ENCODE measurements around the gene ISG20. TPM values are rescaled to one million over a fixed set of nuclear protein-coding genes. Genes with fewer than 3 reads are reported as not detected.

The ISG20 gene
- 100 to 1,000 TPM in 1 of 2 donors, 10 to 100 TPM in 1; 53.9 to 118 TPM for total RNA-seq

GRCh38 chr15:88638626-88639372, at the start of gene ISG20:
Gene ISG20, plus strand, starts transcription at chr15:88639016. Its CDS starts 351 bp downstream, at chr15:88639367.
- Mint-ChIP-seq H3K27ac (peak within 1 kb of the TSS; percentile 93 to 99), H3K36me3 (peaks cover 17 to 42% of the 10 kb centered on the region in 2 donors), H3K9me3 (peaks cover 0 to 3% of the 10 kb centered on the region in 2 donors)
- DNase-seq (ENCODE audit: low spot score in 2 of 2) (peak; percentile 88 to 99), ATAC-seq (peak; percentile 84 to 87)

DNA sequence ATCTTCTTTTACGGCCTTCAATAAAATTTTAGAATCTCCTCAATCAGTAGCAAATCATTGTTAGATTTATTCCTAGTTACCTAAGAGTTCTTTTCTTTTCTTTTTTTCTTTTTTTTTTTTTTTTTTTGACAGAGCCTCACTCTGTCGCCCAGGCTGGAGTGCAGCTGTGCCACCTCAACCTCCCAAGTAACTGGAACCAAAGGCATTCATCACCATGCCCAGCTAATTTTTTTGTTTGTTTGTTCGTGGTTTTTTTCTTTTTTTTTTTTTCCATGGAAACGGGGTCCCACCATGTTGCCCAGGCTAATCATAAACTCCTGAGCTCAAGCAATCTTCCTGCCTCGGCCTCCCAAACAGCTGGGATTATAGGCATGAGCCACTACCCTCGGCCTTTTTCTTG, 48.1 kb upstream of the ISG20 start:
- no peak for ATAC-seq
- Mint-ChIP-seq H3K27ac (no peak overlapping the region), H3K36me3 (no peaks in the 10 kb centered on the region), H3K9me3 (no peaks in the 10 kb centered on the region)
- no peak for DNase-seq (ENCODE audit: low spot score in 2 of 2)

GRCh38 chr15:88591384-88591783, 47.4 kb upstream of the ISG20 start:
- Mint-ChIP-seq H3K36me3 (no peaks in the 10 kb centered on the region), H3K9me3 (no peaks in the 10 kb centered on the region), H3K27ac (no peak overlapping the region)
- ATAC-seq (no peak), DNase-seq (ENCODE audit: low spot score in 2 of 2) (no peak)

DNA sequence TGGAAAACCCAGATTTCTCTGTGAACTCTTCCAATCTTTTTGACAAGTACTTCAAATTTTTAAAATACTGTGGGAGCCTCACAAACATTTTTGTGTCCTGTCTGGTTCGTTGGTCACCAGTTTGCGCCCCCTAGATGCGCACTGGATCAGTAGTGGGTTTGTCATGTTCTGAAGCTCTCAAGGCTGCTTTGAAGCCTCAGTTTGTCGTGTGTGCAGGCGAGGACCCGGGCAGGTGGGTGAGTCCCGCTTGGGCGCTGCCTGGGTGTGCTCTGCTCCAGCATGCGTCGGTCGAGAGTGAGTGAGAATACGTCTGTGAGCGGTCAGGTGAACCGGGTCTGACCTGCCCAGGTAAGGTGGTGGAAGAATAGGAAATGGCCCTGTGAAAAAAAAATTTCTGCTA, 34.9 kb upstream of the ISG20 start:
- Mint-ChIP-seq H3K27ac (no peak overlapping the region), H3K9me3 (no peaks in the 10 kb centered on the region), H3K36me3 (peaks cover 14 to 18% of the 10 kb centered on the region in 2 donors)
- ATAC-seq = no peak
- no peak for DNase-seq (ENCODE audit: low spot score in 2 of 2)

DNA sequence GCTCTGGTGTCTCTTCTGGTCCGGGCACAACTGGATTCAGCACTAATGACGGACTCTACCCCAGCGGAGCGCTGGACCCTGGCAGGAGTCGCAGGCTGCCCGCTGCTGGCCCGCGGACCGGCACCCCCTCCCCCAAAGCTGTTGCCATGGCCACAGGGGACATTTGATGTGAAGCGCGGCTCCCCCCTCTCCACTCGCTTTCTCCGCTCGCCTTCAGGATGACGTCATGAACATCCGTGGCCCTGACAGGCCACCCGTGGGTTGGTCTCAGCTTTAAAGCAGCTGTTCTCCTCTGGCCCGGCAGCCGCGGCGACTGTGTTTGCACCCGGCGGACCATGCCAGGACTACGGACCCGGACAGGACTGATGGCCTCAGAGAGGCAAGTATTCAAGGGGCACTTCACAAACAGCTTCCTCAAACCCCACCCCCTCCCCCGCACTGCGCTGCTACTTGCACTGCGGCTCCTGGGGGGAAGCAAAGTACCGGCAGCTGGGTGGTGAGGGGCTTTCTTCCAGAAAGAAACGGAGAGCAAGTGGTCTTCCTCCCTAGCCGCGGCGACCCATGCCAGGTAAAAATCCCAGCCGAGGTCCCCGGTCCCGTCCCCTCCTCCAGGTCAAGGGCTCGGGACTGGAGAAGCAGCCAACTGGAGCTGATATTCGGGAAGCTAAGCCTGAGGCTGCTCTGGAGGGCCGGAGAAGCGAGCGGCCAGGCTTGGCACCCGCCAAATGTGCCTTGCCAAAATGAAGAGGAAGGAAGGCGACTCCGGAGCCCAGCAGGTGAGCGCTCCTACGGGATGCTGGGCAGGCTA, 34.2 kb upstream of the ISG20 start:
- ATAC-seq (no peak), DNase-seq (ENCODE audit: low spot score in 2 of 2) (no peak)
- no peaks in the 10 kb centered on the region for H3K9me3 Mint-ChIP-seq

GRCh38 chr15:88605189-88606069, 33.4 kb upstream of the ISG20 start:
- DNase-seq (ENCODE audit: low spot score in 2 of 2) (peak in 1 of 2 donors; percentile 64), ATAC-seq (peak in 1 of 2 donors; percentile 65)
- Mint-ChIP-seq H3K9me3 (no peaks in the 10 kb centered on the region), H3K27ac (no peak overlapping the region), H3K36me3 (peaks cover 14 to 18% of the 10 kb centered on the region in 2 donors)

More for the DNA sequence above, 34.2 kb upstream of the ISG20 start:
- Mint-ChIP-seq H3K36me3 (peaks cover 14 to 18% of the 10 kb centered on the region in 2 donors), H3K27ac (no peak overlapping the region)

DNA sequence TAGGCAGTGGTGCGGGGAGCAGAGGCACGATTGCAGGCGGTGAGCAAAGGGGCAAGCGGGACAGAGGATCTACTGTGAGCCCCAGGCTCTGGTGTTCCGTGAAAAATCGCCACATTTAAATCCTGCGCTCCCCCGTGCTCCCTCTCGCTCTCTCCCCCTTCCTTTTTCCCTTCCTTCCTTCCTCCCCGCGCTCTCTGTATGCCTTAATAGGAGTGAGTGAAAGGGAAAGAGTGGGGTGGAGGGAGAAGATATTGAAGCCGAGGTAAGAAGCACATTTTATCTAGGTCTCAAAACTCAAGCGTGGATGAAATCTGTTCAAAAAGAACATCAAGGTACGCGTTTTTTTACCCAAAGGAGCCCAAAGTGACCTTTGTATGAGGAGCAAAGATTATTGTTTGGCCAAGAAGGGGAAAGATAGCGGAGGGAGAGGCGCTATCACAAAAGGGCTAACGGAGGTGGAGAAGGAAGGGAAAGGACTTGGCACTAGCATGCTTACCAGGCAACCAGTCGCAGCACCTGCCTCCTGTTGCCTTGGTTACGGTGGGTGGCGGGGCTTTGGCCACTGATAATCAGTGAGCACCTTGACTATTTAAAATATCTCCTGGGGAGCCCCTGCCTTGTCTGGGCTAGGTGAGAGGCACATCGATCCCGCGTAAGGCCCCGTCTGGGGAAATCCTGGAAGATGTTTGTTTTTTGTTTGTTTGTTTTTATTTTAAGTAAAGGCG, 32.6 kb upstream of the ISG20 start:
- H3K27ac Mint-ChIP-seq = no peak overlapping the region
- H3K36me3 Mint-ChIP-seq = peaks cover 14 to 18% of the 10 kb centered on the region in 2 donors
- ATAC-seq = no peak
- no peak for DNase-seq (ENCODE audit: low spot score in 2 of 2)
- H3K9me3 Mint-ChIP-seq = no peaks in the 10 kb centered on the region

DNA sequence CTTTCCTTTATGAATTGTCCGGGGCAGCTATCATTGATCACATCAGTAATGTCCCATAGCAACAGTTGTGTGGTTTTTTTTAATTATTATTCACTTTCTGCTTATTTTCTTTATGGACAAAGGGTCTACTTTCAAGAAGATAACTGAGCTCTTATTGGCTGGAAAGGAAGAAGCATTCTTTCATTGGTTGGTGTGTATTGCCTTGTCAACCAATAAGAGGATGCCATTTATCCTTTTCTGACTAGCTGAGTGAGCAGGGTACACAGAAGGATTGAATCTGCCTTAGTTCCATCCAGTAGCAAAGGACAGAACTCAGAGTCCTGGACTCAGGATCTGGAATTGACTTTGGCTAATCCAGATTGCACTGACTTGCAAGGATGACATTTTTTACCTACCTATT, 30.9 kb upstream of the ISG20 start:
- H3K36me3 Mint-ChIP-seq = peaks cover 14 to 18% of the 10 kb centered on the region in 2 donors
- no peak overlapping the region for H3K27ac Mint-ChIP-seq
- ATAC-seq = no peak
- DNase-seq (ENCODE audit: low spot score in 2 of 2) = no peak
- no peaks in the 10 kb centered on the region for H3K9me3 Mint-ChIP-seq

GRCh38 chr15:88608607-88609181, 30.1 kb upstream of the ISG20 start:
- peaks cover 13 to 15% of the 10 kb centered on the region in 2 donors for H3K36me3 Mint-ChIP-seq
- no peaks in the 10 kb centered on the region for H3K9me3 Mint-ChIP-seq
- DNase-seq (ENCODE audit: low spot score in 2 of 2) (no peak), ATAC-seq (no peak)
- no peak overlapping the region for H3K27ac Mint-ChIP-seq

GRCh38 chr15:88609344-88610090, 29.3 kb upstream of the ISG20 start:
- DNase-seq (ENCODE audit: low spot score in 2 of 2) (no peak), ATAC-seq (no peak)
- H3K27ac Mint-ChIP-seq = no peak overlapping the region
- H3K9me3 Mint-ChIP-seq = no peaks in the 10 kb centered on the region
- H3K36me3 Mint-ChIP-seq = peaks cover 8 to 12% of the 10 kb centered on the region in 2 donors

DNA sequence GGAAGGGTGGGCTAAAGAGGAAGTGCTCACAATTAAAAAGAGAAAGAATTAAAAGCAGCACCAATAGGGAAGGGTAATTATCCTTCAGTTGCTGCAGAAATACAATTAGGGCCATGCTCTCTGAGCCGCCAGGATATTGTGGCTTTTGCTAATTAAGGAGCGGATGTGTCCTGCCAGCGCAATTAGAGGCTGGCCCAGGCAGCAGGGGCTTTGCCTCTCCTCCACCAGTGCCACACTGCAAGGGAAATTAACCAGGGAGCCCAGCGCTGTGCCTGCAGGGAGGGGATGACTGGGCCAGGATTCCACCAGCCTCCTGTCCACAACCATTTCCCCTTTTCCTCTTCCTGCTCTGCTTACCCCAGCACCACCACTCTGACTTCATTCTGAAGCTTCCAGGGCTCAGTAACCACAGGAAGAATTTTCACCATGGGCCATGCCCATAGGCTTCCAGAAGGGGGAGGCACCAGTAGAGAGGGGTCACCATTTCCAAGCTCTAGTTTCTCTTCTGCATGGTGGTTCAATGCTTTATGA, 28.1 kb upstream of the ISG20 start:
- no peak overlapping the region for H3K27ac Mint-ChIP-seq
- no peak for ATAC-seq
- no peaks in the 10 kb centered on the region for H3K9me3 Mint-ChIP-seq
- H3K36me3 Mint-ChIP-seq = peaks cover 8 to 12% of the 10 kb centered on the region in 2 donors
- DNase-seq (ENCODE audit: low spot score in 2 of 2) = no peak

- Mint-ChIP-seq H3K36me3 (peaks cover 0 to 8% of the 10 kb centered on the region in 2 donors), H3K27ac (no peak overlapping the region), H3K9me3 (no peaks in the 10 kb centered on the region)
- DNase-seq (ENCODE audit: low spot score in 2 of 2) = no peak
- ATAC-seq = no peak
These were observed 26.5 kb upstream of the ISG20 start for GRCh38 chr15:88612186-88612796.

DNA sequence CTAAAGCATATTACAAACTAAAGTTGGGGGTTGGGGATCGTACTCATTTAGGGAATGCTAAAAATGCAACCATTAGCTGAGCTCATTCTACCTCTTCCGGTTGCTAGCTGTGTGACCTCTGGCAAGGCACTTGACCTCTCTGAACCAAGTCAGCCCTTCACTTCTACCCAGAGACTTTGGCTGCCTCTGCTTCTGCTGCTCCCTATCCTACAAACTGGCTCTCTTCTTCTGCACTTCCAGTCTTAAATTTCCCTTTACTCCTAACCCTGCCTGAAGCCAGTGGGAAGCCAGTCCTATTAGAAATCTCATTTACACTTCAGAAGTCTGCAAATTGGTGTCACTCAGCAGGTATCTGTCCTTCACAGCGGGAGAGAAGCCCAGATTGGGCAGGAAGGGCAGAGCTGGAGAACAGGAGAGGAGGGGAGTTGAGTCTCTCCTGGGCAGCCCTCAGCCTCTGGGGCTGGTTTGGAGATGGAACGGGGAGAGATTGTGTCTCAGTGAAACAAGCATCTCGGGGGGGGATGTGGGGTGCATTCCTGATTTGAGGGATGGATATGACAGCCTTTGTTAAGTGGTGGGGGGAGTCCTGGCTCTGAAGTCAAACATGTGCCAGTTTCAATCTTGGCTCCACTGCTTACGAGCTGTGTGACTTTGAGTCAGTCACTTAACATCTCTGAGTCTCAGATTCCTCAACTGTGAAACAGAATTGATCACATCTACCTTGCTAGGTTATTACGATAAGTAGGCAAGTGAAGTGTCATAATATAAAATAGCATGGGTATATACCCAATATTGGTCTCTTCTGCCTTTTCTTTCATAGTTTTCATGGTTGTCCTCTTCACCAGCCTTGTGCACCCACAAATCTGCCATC, 25.5 kb upstream of the ISG20 start:
- DNase-seq (ENCODE audit: low spot score in 2 of 2) = no peak
- H3K36me3 Mint-ChIP-seq = peaks cover 0 to 5% of the 10 kb centered on the region in 2 donors
- no peak for ATAC-seq
- H3K27ac Mint-ChIP-seq = no peak overlapping the region
- no peaks in the 10 kb centered on the region for H3K9me3 Mint-ChIP-seq

Measured in activated naive CD4-positive, alpha-beta T cell treated with anti-CD3 and anti-CD28 coated beads, Interleukin-2, amount 50 U/mL, for 72 hours (primary cell).